Activated CD4-positive, alpha-beta memory T cell treated with anti-CD3 and anti-CD28 coated beads for 36 hours (primary cell): ENCODE data around the gene TUBGCP3. TPM values are rescaled to one million over a fixed set of nuclear protein-coding genes. Genes with fewer than 3 reads are reported as not detected.

Experiments used
- CTCF ChIA-PET: fragments of 350-600 bp; sonication (Branson Sonifier 250); formaldehyde crosslinking; loops from one replicate; lab custom pipeline; 2021; ENCODE audit warnings: antibody characterized with exemption, inconsistent platforms; lab: Charles Lee
- POLR2A ChIA-PET: fragments of 350-600 bp; sonication (Branson Sonifier 250); formaldehyde crosslinking; loops from one replicate; lab custom pipeline; 2021; ENCODE audit warnings: antibody characterized with exemption; lab: Charles Lee
- DNase-seq: peaks from one replicate; pipeline ENCODE4 v3.0.0-alpha.2; 2020
- H3K27ac Mint-ChIP-seq: one replicate; pipeline ENCODE4 v1.8.0; 2021; ENCODE audit warnings: mixed read lengths
- H3K27me3 Mint-ChIP-seq: one replicate; pipeline ENCODE4 v1.8.0; 2021; ENCODE audit warnings: mixed read lengths
- H3K36me3 Mint-ChIP-seq: one replicate; pipeline ENCODE4 v1.8.0; 2021; ENCODE audit warnings: mixed read lengths
- H3K4me1 Mint-ChIP-seq: one replicate; pipeline ENCODE4 v1.8.0; 2021; ENCODE audit warnings: low read depth, mixed read lengths
- H3K4me3 Mint-ChIP-seq: one replicate; pipeline ENCODE4 v1.8.0; 2021; ENCODE audit warnings: mild to moderate bottlenecking, mixed read lengths
- H3K9me3 Mint-ChIP-seq: one replicate; pipeline ENCODE4 v1.8.0; 2021; ENCODE audit warnings: mixed read lengths
- intact Hi-C: fragments of 100-400 bp; cut with micrococcal nuclease; formaldehyde crosslinking; loops from one replicate; pipeline ENCODE4 v1.15.1; 2023
- total RNA-seq, 2 experiments: library from RNA; stranded (reverse); gene quantifications; one replicate each; pipeline ENCODE4 v1.2.3, GENCODE V29; 2021

TUBGCP3 gene
- total RNA-seq, 2 experiments from 2014 or later = 51.7 to 53.7 TPM

DNA sequence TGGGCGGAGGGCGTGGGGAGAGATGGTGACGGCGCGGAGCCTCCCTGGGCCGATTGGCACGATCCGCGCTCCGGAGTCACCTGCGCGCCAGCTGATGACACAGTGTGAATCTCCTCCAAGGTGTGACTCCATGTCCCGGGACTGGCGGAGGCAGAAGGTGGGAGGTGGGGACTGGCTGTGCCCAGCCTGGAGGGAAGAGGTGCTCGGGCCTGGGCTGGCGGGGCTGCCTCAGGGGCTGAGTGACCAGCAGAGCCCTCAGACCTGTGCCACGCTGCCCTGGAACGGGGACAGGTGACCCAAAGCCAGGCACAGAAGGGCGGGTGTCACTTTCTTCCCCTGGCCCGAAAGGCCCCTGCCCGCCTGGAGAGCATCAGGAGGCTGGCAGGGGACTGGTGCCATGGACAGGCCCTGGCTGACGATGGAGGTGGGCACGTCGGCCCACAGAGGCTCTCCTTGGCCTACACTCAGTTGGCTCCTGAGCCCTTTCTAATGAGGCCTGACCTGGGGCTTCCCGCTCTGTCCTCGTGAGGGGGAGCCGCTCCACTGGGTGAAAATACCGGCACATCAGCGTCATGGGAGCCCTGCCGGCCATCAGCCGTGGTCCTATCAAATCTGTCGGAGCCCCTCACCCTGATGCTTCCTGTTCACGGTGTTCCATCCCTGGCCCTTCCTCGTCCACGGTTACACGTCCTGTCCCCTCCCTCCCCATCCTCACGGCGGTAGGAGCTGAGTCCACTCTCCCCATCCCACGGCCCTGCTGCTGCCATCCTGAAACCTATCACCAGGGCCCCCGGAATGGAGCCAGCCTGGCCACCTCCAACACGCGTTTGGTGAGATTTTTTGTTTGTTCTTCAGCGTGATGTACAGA lies 136.2 kb downstream of the TUBGCP3 start:
- peaks cover 3% of the 10 kb centered on the region for H3K27me3 Mint-ChIP-seq
- intact Hi-C loops = no loop called here
- no peaks in the 10 kb centered on the region for H3K9me3 Mint-ChIP-seq
- DNase-seq = no peak
- POLR2A ChIA-PET = no interaction called here
- no peaks in the 10 kb centered on the region for H3K4me1 Mint-ChIP-seq
- no peaks in the 10 kb centered on the region for H3K36me3 Mint-ChIP-seq
- CTCF ChIA-PET = no interaction called here
- no peak overlapping the region for H3K4me3 Mint-ChIP-seq
- no peak overlapping the region for H3K27ac Mint-ChIP-seq

DNA sequence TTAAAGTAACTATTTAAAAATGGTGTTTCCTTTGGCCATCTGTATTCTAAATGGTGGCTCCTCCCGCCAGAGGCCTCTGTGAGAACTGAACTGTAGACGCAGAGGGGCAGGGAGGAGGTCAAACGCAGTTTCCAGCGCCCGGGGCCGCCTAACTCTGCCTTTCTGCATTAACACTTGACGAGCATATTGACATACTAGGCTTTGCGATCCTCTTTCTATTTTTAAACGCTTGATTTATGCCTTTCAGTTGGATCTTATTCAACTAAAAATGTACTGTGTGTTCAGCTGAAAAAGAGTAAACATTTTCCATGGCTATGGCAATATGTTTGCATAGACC lies 137.1 kb downstream of the TUBGCP3 start:
- H3K36me3 Mint-ChIP-seq = no peaks in the 10 kb centered on the region
- H3K27ac Mint-ChIP-seq = no peak overlapping the region
- ChIA-PET POLR2A (no interaction called here), CTCF (no interaction called here)
- DNase-seq = no peak
- intact Hi-C loops = no loop called here
- no peaks in the 10 kb centered on the region for H3K4me1 Mint-ChIP-seq
- H3K9me3 Mint-ChIP-seq = no peaks in the 10 kb centered on the region
- H3K27me3 Mint-ChIP-seq = peaks cover 3% of the 10 kb centered on the region
- H3K4me3 Mint-ChIP-seq = no peak overlapping the region

DNA sequence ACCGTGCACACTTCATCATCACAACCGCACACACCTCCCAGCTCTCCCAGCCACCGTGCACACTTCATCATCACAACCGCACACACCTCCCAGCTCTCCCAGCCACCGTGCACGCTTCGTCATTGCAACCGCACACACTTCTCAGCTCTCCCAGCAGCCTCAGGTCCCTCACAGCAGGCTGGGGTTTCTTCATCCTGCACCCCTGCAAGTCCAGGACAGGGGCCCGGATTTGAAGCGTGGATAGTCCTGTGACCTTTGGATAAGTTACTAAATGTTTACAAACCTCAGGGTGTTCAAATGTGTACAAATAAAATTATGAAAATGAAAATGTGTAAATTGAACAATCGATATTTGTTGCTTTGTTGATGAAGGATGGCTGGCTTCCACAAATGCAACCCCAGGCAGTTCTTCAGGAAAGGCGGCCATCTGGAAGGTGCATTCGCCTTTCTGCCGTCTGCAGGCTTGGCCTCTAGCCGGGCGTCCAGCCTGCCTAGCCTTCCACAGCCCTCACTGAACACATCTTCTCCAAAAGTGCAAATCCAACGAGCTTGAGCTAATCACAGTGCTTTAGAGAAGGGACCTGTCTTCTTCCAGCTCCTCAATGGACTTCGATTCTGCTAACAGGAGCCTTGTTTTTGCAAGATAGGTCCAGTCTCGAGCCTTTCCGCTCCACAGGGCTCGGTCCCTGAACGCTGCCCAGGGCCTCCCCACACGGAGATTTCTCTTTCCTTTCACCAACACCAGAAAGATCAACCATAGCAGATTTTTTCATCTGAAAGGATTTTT lies 137.6 kb downstream of the TUBGCP3 start:
- Mint-ChIP-seq H3K4me1 (no peaks in the 10 kb centered on the region), H3K9me3 (no peaks in the 10 kb centered on the region), H3K27ac (no peak overlapping the region), H3K36me3 (no peaks in the 10 kb centered on the region), H3K27me3 (peaks cover 3% of the 10 kb centered on the region), H3K4me3 (no peak overlapping the region)
- ChIA-PET POLR2A (no interaction called here), CTCF (no interaction called here)
- intact Hi-C loops = no loop called here
- DNase-seq = no peak

DNA sequence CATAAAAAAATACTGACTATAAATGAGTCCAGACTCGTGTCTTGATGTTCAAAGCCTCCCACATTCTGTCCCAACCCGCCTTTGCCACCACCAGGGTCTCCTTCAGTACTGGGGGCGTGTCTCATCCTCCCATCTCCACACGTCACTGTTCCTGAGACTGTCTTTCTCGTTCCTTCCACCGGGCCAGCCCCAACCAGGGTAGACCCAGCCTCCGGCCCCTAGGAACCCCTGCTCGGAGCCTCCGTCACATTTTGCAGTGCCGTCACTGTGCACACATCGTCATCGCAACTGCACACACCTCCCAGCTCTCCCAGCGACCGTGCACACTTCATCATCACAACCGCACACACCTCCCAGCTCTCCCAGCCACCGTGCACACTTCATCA lies 138.4 kb downstream of the TUBGCP3 start:
- intact Hi-C loops = loop anchor here (5.0 to 10.0 kb wide), 2 partner anchors 158 to 975 kb away; no protein-coding TSS in a partner anchor
- Mint-ChIP-seq H3K9me3 (no peaks in the 10 kb centered on the region), H3K27me3 (peaks cover 3% of the 10 kb centered on the region), H3K4me3 (no peak overlapping the region), H3K27ac (no peak overlapping the region), H3K36me3 (no peaks in the 10 kb centered on the region), H3K4me1 (no peaks in the 10 kb centered on the region)
- no peak for DNase-seq
- ChIA-PET POLR2A (no interaction called here), CTCF (no interaction called here)

DNA sequence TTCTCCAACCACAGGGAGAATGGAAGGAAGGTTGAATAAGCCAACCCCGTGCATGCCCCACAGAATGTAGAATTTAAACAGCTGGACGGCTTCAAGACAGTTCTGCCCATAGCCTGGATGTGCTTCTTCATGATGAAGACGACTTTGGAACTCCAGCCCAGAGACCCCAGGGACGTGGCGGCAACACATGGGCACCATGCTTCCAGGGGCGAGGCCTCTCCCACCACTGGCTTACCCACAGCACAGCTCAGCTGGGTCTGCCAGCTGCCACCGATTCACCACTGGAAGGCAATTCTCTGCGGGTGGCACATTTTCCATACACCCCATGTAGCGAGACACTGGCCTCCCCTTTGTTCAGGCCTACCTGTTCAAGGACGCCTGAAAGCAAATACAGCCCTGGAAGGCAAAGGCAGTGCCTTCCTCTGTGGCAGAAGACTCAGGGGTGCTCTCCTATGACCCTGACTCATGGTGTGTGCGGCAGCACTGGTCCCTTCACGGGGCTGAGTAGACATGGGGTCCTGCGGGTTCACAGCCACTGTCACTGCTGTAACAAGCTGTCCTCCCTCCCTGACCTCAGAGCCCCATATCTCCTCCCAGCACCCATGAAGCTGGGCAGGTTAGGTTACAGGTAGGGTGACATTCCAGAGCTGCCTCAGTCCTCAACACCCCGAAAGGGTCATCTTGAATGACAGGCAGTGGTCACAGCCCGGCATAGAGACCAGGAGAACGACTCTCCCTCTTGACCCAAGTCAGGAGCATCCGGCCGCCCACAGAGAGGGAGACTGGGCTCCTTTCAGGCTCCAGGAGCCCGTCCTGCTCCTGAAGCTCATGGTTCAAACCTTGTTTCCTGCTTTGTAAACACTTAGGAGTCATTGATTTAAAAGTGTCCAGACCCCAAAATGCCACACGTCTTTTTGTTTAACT lies 139.1 kb downstream of the TUBGCP3 start:
- DNase-seq = no peak
- no peak overlapping the region for H3K27ac Mint-ChIP-seq
- no peaks in the 10 kb centered on the region for H3K4me1 Mint-ChIP-seq
- H3K4me3 Mint-ChIP-seq = no peak overlapping the region
- no peaks in the 10 kb centered on the region for H3K9me3 Mint-ChIP-seq
- CTCF ChIA-PET = no interaction called here
- H3K27me3 Mint-ChIP-seq = peaks cover 6% of the 10 kb centered on the region
- H3K36me3 Mint-ChIP-seq = no peaks in the 10 kb centered on the region
- intact Hi-C loops = loop anchor here (5.0 to 10.0 kb wide), 2 partner anchors 158 to 974 kb away; no protein-coding TSS in a partner anchor
- POLR2A ChIA-PET = no interaction called here

DNA sequence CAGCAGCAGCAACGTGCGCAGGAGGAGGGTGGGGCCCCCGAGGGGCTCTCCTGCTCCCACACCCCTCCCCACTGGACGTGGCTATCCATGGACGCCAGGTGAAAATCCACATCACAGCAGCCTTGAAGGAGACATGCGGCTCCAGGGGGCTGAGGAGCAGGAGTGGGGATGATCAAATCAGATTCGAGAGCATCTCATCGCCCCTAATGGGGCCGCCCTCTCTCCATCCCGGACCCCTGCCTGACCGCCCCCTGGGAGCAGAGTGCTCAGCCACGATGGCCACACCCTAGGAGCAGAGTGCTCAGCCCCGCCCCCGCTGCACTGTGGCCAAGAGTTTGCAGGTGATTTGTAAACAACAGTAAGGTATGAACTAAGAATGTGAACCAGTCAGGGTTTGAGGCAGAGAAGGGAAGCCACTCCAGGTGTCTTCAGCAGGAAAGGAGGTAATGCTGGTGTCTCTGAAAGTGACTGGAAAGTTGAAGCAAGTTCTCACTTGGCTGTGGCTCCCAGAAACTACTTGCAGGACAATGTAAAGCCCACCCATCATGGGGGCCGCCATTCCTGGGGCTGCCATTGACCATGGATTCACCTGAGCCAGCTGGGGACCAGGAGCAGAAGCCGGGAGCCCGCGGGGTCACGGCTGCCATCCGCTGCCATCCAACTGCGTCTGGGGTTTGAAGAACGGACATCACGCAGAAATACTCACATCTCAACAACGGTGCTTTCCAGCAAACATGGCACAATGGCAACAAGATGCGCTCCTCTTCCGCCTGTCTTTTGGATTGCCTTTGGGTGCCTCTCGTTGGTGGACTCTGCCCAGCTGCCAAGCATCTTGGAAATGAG lies 140.0 kb downstream of the TUBGCP3 start:
- DNase-seq = no peak
- CTCF ChIA-PET = no interaction called here
- intact Hi-C loops = loop anchor here (5.0 to 10.0 kb wide), 2 partner anchors 159 to 973 kb away; no protein-coding TSS in a partner anchor
- Mint-ChIP-seq H3K36me3 (no peaks in the 10 kb centered on the region), H3K9me3 (no peaks in the 10 kb centered on the region), H3K4me1 (no peaks in the 10 kb centered on the region), H3K27me3 (peaks cover 12% of the 10 kb centered on the region), H3K27ac (no peak overlapping the region), H3K4me3 (no peak overlapping the region)
- POLR2A ChIA-PET = no interaction called here

DNA sequence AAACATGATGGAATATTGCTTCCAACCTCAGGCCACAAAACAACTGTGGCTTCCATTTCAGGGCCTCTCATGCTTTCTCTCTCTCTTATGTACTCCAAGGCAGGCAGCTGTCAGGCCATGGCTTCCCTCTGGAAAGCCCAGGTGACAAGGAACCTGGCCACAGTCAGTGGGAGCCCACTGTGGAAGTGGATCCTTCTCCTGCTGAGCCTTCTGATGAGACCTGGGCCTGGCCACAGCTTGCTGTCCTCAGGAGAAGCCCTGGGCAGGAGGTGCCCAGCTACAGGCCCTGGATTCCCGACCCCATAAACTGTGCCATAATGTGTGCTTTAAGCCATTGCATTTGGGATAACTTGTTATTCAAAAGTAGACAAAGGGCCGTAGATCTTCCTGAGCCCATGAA lies 140.6 kb downstream of the TUBGCP3 start:
- no peaks in the 10 kb centered on the region for H3K9me3 Mint-ChIP-seq
- H3K27ac Mint-ChIP-seq = no peak overlapping the region
- DNase-seq = no peak
- H3K27me3 Mint-ChIP-seq = peaks cover 13% of the 10 kb centered on the region
- ChIA-PET CTCF (no interaction called here), POLR2A (no interaction called here)
- intact Hi-C loops = loop anchor here (5.0 to 10.0 kb wide), 2 partner anchors 160 to 973 kb away; no protein-coding TSS in a partner anchor
- no peak overlapping the region for H3K4me3 Mint-ChIP-seq
- H3K36me3 Mint-ChIP-seq = no peaks in the 10 kb centered on the region
- H3K4me1 Mint-ChIP-seq = no peaks in the 10 kb centered on the region

DNA sequence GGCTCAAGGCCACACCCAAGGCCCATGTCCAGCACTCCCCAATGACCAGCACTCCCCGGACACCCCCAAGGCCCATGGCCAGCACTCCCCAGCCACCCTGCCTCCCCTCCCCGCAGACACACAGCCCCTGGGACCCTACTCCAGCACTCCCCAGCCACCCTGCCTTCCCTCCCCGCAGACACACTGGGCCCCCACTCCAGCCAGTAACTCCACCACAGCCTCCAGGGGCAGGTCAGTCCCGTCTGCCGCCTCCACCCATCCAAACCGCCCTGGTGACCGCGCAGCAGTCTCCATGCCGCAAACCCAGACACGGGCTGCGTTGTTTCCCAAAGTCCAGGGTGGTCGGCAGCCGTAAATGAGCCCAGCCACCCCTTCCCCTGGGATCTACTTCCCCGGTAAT lies 141.1 kb downstream of the TUBGCP3 start:
- DNase-seq = peak; percentile 3
- Mint-ChIP-seq H3K27ac (no peak overlapping the region), H3K4me1 (no peaks in the 10 kb centered on the region), H3K4me3 (no peak overlapping the region), H3K9me3 (no peaks in the 10 kb centered on the region), H3K27me3 (peaks cover 13% of the 10 kb centered on the region), H3K36me3 (no peaks in the 10 kb centered on the region)
- CTCF ChIA-PET = no interaction called here
- POLR2A ChIA-PET = no interaction called here
- intact Hi-C loops = loop anchor here (5.0 to 10.0 kb wide), 2 partner anchors 160 to 972 kb away; no protein-coding TSS in a partner anchor

DNA sequence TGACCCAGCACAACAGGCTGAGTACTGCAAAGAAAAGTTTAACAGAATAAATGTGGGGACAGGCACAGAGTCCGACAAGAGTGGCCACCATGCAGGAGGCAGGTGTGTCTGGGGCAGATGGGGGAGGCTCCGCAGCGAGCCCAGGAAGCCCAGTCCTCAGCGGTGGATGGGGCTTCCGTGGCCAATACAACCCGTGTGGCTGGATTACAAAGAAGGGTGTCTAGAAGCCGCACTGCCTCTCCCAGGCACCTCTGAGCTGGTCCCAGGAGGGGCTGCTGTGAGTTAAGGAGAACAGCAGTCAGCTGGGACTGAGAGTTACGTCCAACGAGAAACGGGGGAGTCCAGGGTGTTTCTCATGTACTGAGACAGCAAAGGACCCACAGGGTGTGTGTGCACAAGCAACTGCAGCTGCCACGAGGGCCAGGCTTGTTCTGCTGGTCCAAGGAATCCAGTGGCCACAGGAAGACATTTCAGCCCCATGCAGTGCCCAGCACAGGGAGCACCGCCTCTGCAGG lies 141.5 kb downstream of the TUBGCP3 start:
- ChIA-PET POLR2A (no interaction called here), CTCF (no interaction called here)
- Mint-ChIP-seq H3K27me3 (peaks cover 13% of the 10 kb centered on the region), H3K27ac (no peak overlapping the region), H3K9me3 (no peaks in the 10 kb centered on the region), H3K4me1 (no peaks in the 10 kb centered on the region), H3K4me3 (no peak overlapping the region), H3K36me3 (no peaks in the 10 kb centered on the region)
- DNase-seq = peak; percentile 5
- intact Hi-C loops = loop anchor here (5.0 to 10.0 kb wide), 2 partner anchors 161 to 972 kb away; no protein-coding TSS in a partner anchor

DNA sequence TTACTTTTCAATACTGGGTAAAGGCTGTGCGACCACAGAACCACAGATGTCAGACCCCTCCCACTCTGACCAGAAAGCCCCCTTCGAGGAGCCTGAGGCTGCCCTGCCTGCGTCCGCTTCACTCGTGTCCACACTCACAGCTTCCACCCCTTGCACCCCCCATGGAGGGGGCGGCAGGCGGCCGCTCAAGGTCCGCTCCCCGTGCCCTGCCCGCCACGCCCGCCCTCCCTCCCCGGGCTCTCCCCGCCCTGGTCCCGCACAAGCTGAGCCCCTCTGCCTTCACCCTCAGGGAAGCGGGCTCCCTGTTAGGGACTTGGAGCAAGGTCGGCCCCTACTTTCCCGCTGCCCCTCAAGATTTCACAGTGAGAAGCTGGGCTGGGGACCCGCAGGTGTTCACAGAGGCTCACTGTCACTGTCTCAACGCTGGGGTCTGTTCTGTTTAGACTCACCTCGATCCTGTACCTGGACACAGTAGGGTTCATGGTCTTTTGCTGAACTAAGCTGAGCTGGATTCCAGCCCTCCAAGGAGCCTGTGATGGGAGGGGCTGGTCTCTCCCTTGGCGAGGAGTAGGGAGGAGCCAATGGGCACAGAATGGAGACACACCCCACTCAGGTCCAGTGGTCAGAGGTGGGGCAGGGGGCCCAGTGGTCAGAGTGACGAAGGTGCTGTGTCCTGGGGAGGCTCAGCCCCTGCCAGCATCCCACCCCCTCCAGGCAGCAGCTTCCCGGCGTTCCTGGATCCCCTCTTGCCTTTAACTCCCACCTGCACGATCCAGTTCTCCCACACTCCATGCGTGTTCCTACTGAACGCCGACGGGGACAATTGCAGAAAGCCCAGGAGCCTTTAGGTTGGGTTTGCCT lies 142.3 kb downstream of the TUBGCP3 start:
- DNase-seq = peak; percentile 2
- Mint-ChIP-seq H3K4me3 (no peak overlapping the region), H3K27ac (no peak overlapping the region), H3K9me3 (no peaks in the 10 kb centered on the region), H3K36me3 (no peaks in the 10 kb centered on the region), H3K27me3 (peaks cover 13% of the 10 kb centered on the region), H3K4me1 (no peaks in the 10 kb centered on the region)
- intact Hi-C loops = loop anchor here (5.0 to 10.0 kb wide), 2 partner anchors 162 to 971 kb away; no protein-coding TSS in a partner anchor
- ChIA-PET CTCF (no interaction called here), POLR2A (no interaction called here)
